Measurements from ENCODE around the gene PRKG2. TPM values are rescaled to one million over a fixed set of nuclear protein-coding genes. Genes with fewer than 3 reads are reported as not detected.

PRKG2 gene
- polyA plus RNA-seq, 1 donor from 2014 or later: 0.16 TPM

DNA sequence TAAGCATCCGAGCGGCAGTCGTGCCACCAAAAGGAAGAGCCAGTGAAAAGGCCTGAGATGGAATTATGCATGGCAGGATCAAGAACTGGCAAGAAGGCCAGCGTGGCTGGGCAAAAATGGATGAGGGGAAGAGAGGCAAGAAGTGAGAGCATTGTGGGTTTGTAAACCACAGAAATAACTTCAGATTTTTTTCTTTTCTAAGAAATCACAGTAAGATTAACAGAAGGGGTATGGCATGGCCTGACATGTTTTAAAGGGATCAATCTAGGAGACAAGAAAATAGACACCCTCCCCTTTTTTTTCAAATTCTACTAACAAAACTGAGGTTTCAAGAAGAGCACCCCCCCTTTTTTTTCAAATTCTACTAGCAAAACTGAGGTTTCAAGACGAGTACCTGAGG is 102.0 kb downstream of the PRKG2 start:
- H3F3A ChIP-seq (ENCODE audit: insufficient read depth, low read length, poor library complexity, severe bottlenecking): no peaks in the 10 kb centered on the region
- no peaks in the 10 kb centered on the region for H3K9me2 ChIP-seq (ENCODE audit: insufficient read depth, low read length)
- H3K36me3 ChIP-seq (ENCODE audit: insufficient read depth, low read length): no peaks in the 10 kb centered on the region
- H3K4me2 ChIP-seq (ENCODE audit: low read length): no peak overlapping the region
- no peaks in the 10 kb centered on the region for H4K20me1 ChIP-seq (ENCODE audit: insufficient read depth)
- H3K9me3 ChIP-seq (ENCODE audit: low read length): no peaks in the 10 kb centered on the region
- no peaks in the 10 kb centered on the region for H3K79me2 ChIP-seq (replicated peaks; ENCODE audit: insufficient read depth, low read length)
- H3K4me3 ChIP-seq (ENCODE audit: low read length): no peak overlapping the region
- H2AFZ ChIP-seq (ENCODE audit: low read depth, low read length): no peak overlapping the region
- no peaks in the 10 kb centered on the region for H3K27me3 ChIP-seq (ENCODE audit: insufficient read depth, low read depth, low read length)
- TF ChIP-seq TAF1 (IDR thresholded peaks at IDR 0.05; ENCODE audit: low read depth) (no peak), MXI1 (conservative IDR thresholded peaks at IDR 0.05; ENCODE audit: poor library complexity, severe bottlenecking) (no peak), EZH2 (IDR thresholded peaks at IDR 0.05; ENCODE audit: borderline replicate concordance, insufficient read depth, low read length, poor library complexity, severe bottlenecking) (no peak), POLR2AphosphoS5 (IDR thresholded peaks at IDR 0.05) (no peak), SMC3 (conservative IDR thresholded peaks at IDR 0.05; ENCODE audit: poor library complexity) (no peak), RAD21 (conservative IDR thresholded peaks at IDR 0.05) (no peak), EP300 (conservative IDR thresholded peaks at IDR 0.05; ENCODE audit: poor library complexity, severe bottlenecking) (no peak)
- TF ChIP-seq, protein P1, sequence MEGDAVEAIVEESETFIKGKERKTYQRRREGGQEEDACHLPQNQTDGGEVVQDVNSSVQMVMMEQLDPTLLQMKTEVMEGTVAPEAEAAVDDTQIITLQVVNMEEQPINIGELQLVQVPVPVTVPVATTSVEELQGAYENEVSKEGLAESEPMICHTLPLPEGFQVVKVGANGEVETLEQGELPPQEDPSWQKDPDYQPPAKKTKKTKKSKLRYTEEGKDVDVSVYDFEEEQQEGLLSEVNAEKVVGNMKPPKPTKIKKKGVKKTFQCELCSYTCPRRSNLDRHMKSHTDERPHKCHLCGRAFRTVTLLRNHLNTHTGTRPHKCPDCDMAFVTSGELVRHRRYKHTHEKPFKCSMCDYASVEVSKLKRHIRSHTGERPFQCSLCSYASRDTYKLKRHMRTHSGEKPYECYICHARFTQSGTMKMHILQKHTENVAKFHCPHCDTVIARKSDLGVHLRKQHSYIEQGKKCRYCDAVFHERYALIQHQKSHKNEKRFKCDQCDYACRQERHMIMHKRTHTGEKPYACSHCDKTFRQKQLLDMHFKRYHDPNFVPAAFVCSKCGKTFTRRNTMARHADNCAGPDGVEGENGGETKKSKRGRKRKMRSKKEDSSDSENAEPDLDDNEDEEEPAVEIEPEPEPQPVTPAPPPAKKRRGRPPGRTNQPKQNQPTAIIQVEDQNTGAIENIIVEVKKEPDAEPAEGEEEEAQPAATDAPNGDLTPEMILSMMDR (IDR thresholded peaks at IDR 0.05; ENCODE audit: poor library complexity, severe bottlenecking): no peak
- TF ChIP-seq, protein P2, sequence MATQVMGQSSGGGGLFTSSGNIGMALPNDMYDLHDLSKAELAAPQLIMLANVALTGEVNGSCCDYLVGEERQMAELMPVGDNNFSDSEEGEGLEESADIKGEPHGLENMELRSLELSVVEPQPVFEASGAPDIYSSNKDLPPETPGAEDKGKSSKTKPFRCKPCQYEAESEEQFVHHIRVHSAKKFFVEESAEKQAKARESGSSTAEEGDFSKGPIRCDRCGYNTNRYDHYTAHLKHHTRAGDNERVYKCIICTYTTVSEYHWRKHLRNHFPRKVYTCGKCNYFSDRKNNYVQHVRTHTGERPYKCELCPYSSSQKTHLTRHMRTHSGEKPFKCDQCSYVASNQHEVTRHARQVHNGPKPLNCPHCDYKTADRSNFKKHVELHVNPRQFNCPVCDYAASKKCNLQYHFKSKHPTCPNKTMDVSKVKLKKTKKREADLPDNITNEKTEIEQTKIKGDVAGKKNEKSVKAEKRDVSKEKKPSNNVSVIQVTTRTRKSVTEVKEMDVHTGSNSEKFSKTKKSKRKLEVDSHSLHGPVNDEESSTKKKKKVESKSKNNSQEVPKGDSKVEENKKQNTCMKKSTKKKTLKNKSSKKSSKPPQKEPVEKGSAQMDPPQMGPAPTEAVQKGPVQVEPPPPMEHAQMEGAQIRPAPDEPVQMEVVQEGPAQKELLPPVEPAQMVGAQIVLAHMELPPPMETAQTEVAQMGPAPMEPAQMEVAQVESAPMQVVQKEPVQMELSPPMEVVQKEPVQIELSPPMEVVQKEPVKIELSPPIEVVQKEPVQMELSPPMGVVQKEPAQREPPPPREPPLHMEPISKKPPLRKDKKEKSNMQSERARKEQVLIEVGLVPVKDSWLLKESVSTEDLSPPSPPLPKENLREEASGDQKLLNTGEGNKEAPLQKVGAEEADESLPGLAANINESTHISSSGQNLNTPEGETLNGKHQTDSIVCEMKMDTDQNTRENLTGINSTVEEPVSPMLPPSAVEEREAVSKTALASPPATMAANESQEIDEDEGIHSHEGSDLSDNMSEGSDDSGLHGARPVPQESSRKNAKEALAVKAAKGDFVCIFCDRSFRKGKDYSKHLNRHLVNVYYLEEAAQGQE (IDR thresholded peaks at IDR 0.05; ENCODE audit: borderline replicate concordance): no peak
- no peak overlapping the region for H3K9ac ChIP-seq (ENCODE audit: low read length)
- no peak overlapping the region for H3K27ac ChIP-seq (ENCODE audit: low read length)

DNA sequence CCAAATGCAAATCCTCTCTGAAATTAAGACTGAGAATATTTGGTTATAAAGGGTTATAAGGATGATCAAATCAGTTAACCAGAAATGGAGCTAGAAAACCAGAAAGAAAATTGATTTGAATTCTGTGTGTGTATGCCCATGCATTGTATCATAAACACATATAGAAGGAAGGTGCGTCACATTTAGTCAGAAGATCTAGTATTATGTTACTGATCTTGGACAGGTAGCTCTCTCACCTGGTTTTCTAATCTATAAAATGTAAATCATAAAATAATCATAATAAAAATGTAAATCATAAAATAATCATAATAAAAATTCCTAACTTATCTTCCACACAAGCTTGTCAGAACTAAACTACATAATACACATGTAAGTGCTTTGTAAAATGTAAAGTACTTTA is 105.7 kb downstream of the PRKG2 start:
- no peak overlapping the region for H3K4me3 ChIP-seq (ENCODE audit: low read length)
- no peak for TF ChIP-seq EZH2 (IDR thresholded peaks at IDR 0.05; ENCODE audit: borderline replicate concordance, insufficient read depth, low read length, poor library complexity, severe bottlenecking)
- TF ChIP-seq RAD21 (conservative IDR thresholded peaks at IDR 0.05): no peak
- no peak for TF ChIP-seq TAF1 (IDR thresholded peaks at IDR 0.05; ENCODE audit: low read depth)
- TF ChIP-seq, protein P2 (IDR thresholded peaks at IDR 0.05; ENCODE audit: borderline replicate concordance): no peak
- TF ChIP-seq, protein P1 (IDR thresholded peaks at IDR 0.05; ENCODE audit: poor library complexity, severe bottlenecking): no peak
- no peak for TF ChIP-seq SMC3 (conservative IDR thresholded peaks at IDR 0.05; ENCODE audit: poor library complexity)
- TF ChIP-seq POLR2AphosphoS5 (IDR thresholded peaks at IDR 0.05): no peak
- no peak for TF ChIP-seq MXI1 (conservative IDR thresholded peaks at IDR 0.05; ENCODE audit: poor library complexity, severe bottlenecking)
- no peak for TF ChIP-seq EP300 (conservative IDR thresholded peaks at IDR 0.05; ENCODE audit: poor library complexity, severe bottlenecking)
- no peak overlapping the region for H2AFZ ChIP-seq (ENCODE audit: low read depth, low read length)
- no peak overlapping the region for H3K4me2 ChIP-seq (ENCODE audit: low read length)
- H3K9me3 ChIP-seq (ENCODE audit: low read length): no peaks in the 10 kb centered on the region
- no peaks in the 10 kb centered on the region for H4K20me1 ChIP-seq (ENCODE audit: insufficient read depth)
- no peaks in the 10 kb centered on the region for H3K36me3 ChIP-seq (ENCODE audit: insufficient read depth, low read length)
- no peak overlapping the region for H3K9ac ChIP-seq (ENCODE audit: low read length)
- H3K9me2 ChIP-seq (ENCODE audit: insufficient read depth, low read length): no peaks in the 10 kb centered on the region
- no peak overlapping the region for H3K27ac ChIP-seq (ENCODE audit: low read length)
- H3K27me3 ChIP-seq (ENCODE audit: insufficient read depth, low read depth, low read length): no peaks in the 10 kb centered on the region
- H3K79me2 ChIP-seq (replicated peaks; ENCODE audit: insufficient read depth, low read length): no peaks in the 10 kb centered on the region
- H3F3A ChIP-seq (ENCODE audit: insufficient read depth, low read length, poor library complexity, severe bottlenecking): no peaks in the 10 kb centered on the region

Measured in neural cell (in vitro differentiated cells).